GM12801 (cell line): ENCODE measurements around the gene FLVCR2.

Experiments used
- TF ChIP-seq, protein P1 (sequence below): IDR thresholded peaks from one replicate; pipeline ENCODE4 v1.5.1; 2011; ENCODE audit warnings: control low read depth; ENCODE audit not compliant: insufficient read length; ENCODE audit errors: extremely low read depth

Gene FLVCR2

DNA sequence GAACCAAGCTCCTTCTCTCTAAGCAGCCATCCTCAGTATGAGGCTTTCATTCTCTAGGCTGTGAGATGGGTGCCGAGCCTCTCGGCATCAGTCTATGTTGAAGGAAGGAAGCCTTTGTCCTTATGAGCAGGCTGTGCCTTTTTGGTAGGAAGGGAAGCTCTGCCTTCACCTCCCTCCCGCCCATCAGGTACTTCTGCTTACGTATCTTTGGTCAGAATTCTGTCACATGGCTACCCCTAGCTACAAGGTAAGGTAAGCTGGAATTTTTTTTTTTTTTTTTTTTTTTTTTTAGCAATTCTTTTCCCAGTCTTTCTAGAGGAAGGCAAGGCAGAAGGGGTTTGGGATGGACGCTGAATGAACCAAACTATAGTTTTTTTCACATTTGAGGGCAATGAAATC lies 39.3 kb upstream of the FLVCR2 start:
- TF ChIP-seq, protein P1, sequence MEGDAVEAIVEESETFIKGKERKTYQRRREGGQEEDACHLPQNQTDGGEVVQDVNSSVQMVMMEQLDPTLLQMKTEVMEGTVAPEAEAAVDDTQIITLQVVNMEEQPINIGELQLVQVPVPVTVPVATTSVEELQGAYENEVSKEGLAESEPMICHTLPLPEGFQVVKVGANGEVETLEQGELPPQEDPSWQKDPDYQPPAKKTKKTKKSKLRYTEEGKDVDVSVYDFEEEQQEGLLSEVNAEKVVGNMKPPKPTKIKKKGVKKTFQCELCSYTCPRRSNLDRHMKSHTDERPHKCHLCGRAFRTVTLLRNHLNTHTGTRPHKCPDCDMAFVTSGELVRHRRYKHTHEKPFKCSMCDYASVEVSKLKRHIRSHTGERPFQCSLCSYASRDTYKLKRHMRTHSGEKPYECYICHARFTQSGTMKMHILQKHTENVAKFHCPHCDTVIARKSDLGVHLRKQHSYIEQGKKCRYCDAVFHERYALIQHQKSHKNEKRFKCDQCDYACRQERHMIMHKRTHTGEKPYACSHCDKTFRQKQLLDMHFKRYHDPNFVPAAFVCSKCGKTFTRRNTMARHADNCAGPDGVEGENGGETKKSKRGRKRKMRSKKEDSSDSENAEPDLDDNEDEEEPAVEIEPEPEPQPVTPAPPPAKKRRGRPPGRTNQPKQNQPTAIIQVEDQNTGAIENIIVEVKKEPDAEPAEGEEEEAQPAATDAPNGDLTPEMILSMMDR: no peak

DNA sequence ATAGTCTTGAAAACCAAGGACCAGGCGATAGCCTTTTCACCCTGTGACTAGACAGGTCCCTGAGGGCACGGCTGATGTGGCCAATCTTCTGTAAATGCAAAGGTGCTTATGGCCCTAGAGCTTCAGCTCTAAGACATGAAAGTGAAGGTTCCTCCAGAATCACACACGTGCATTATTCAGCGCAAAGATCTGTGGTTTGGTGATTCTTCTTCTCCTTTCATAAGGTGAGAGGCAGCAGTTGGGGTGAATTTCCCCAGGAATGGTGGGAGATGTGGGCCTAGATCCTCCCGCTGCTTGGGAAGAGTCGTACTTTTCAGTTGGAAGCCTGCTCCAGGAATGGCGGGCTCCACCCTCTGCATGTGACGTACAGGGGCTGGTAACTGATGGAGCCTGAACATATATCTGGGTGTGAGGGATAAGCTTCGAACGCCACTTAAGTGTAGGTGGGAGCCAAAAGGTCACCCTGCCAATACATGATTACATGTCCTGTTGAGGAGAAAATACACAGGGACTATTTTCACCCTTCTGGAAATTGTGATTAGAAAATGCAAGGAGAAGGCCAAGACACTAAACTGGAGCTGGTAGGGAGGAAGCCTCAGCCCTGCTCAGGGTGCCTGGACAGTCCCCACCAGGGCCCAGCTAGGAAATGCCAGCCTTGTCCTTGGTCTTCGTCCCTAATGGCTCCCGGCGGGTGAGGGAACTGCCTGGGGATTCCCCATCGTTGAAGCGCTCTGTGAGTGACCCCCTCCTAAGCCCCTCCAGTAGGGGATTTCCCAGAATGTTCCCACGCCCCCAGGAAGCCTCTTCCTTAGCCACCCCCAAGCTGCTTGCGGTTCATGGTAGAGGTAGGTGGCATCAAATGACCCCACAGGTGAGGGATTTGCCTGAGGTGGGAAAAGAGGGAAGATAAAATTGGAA lies 38.6 kb upstream of the FLVCR2 start:
- TF ChIP-seq, protein P1: no peak

DNA sequence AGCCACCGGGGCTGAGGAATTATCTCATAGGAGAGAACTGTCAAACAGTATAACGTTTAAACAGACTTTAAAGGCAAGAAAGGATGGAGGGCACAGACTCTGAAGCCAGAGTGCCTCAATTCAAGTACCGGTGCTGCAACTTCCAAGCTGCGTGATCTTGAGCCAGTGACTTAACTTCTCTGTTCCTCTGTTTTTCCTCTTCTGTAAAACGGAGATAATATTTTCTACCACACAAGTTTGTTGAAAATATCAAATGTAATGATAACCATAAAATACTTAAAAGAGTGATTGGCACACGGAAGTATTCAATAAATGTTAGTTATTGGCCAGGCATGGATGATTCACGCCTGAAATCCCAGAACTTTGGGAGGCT lies 38.0 kb upstream of the FLVCR2 start:
- TF ChIP-seq, protein P1: no peak

DNA sequence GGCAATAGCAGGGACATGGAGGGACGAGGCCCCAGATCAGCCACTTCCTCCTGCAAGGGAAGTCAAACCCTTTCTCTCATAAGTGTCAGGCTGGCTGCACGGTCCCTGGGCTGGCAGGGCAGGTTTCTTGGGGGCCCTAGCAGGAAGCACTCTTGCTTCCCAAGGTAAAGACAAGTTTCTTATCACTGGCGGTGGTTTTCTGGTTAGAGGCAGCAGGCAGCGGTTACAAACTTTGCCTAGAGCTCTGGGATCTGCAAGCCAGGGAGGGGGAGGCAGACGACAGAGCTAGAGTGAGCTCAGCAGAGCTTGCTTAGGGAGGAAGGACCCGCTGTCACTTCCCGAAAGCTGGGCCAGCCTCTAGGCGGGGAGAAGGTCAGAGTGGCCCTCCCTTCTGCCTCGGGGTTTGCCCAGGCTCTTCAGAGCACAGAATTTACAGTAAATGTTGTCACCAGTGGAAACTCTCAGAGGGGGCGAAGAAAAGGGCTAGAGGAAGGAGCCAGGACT lies 35.8 kb upstream of the FLVCR2 start:
- TF ChIP-seq, protein P1: no peak

DNA sequence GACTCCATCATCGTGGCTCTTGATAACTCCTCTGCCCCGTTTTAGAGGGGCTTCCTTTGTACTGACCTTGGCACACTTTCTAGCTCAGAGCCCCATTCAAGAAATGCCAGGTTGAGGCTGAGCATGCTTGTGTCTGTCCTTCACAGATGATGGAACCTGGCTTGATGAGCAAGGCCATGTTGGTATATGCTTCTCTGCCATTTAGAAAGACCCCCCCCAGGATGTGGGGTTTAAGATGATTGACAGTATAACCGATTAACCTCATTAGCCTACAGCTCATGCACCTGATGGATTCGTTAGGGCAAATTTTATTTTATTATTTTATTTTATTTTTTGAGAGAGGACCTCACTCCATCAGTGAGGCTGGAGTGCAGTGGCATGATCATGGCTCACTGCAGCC lies 35.2 kb upstream of the FLVCR2 start:
- TF ChIP-seq, protein P1: no peak

DNA sequence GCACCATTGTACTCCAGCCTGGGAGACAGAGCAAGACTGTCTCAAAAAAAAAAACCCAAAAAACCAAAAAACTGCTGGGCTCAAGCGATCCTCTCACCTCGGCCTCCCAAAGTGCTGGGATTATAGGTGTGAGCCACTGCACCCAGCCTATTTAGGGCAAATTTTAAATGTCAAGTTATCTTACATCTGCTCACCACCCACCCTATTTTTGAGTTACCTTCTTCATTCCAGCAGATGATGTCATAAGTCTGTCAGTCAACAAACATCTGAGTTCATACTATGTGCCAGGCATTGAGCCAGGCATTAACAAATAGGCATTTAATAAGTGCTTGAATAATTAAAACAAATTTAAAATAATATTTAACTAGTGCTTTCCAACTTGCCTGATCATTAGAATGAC lies 34.6 kb upstream of the FLVCR2 start:
- TF ChIP-seq, protein P1: no peak

DNA sequence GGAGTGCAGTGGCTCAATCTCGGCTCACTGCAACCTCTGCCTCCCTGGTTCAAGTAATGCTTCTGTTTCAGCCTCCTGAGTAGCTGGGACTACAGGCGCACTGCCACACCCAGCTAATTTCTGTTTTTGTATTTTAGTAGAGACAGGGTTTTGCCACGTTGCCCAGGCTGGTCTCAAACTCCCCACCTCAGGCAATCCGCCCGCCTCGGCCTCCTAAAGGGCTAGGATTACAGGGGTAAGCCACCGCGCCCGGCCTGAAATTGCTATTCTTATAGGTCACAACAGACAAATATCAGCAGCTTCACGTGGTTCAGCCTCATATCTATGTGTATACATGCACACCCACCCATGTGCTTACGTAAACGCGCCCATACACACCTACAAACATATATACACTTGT lies 32.5 kb upstream of the FLVCR2 start:
- TF ChIP-seq, protein P1: no peak
